Esophagus squamous epithelium (tissue), 4 donors: ENCODE measurements around the gene STXBP4.

Experiments used
- POLR2A ChIP-seq, 4 donors: fragments of 450-650 bp; IDR thresholded peaks; one replicate each; pipeline ENCODE4 v1.6.1; 2017; ENCODE audit warnings: antibody characterized with exemption in 4 of 4, mild to moderate bottlenecking in 4 of 4, moderate library complexity in 3 of 4
- TF ChIP-seq, protein P1 (sequence below), 6 experiments: fragments of 450-650 bp in 4 of 6; fragments of 200-600 bp in 2 of 6; sonication (generic) in 2 of 6; IDR thresholded peaks; one replicate each; pipeline ENCODE4 v1.5.1; 2016 to 2019; ENCODE audit warnings: antibody characterized with exemption in 6 of 6, mild to moderate bottlenecking in 4 of 6, moderate library complexity in 4 of 6

DNA sequence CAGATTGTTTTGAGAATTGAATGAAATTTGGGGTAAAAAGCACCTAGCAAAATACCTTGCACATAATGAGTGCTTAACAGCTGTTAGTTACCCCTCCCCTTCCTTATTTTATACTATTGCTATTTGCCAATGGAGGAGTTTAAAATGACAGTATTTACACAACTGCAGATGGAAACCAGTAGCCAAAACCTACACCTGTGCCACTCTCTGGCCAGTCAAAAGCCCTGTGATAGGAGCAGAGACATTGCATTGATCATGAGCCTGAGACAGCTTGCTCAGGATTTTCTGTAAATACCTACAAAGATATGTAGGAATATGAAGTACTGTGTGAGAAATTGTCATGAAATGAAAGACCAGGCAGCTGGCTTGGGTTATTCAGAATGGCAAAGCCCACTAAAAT, 180.9 kb downstream of the STXBP4 start:
- TF ChIP-seq, protein P1, sequence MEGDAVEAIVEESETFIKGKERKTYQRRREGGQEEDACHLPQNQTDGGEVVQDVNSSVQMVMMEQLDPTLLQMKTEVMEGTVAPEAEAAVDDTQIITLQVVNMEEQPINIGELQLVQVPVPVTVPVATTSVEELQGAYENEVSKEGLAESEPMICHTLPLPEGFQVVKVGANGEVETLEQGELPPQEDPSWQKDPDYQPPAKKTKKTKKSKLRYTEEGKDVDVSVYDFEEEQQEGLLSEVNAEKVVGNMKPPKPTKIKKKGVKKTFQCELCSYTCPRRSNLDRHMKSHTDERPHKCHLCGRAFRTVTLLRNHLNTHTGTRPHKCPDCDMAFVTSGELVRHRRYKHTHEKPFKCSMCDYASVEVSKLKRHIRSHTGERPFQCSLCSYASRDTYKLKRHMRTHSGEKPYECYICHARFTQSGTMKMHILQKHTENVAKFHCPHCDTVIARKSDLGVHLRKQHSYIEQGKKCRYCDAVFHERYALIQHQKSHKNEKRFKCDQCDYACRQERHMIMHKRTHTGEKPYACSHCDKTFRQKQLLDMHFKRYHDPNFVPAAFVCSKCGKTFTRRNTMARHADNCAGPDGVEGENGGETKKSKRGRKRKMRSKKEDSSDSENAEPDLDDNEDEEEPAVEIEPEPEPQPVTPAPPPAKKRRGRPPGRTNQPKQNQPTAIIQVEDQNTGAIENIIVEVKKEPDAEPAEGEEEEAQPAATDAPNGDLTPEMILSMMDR (IDR thresholded peaks at IDR 0.05), result no peak
- TF ChIP-seq POLR2A (IDR thresholded peaks at IDR 0.05), result no peak
